HepG2 (cell line): Measurements from ENCODE around the gene CD40. TPM values are rescaled to one million over a fixed set of nuclear protein-coding genes. Genes with fewer than 3 reads are reported as not detected.

Experiments
- ATM ChIP-seq: fragments of 450-650 bp; IDR thresholded peaks from 2 replicates; pipeline ENCODE4 v1.7.1; 2017; ENCODE audit warnings: mild to moderate bottlenecking, borderline replicate concordance
- BCL6 ChIP-seq: IDR thresholded peaks from 2 replicates; pipeline ENCODE4 v1.6.1; 2016; ENCODE audit warnings: missing genetic modification reagents, missing compliant biosample characterization
- HMG20B ChIP-seq: conservative IDR thresholded peaks from 2 replicates; pipeline ENCODE4 v1.6.1; 2016; ENCODE audit warnings: missing genetic modification reagents, missing compliant biosample characterization
- IRX3 ChIP-seq: sonication (generic); formaldehyde crosslinking; IDR thresholded peaks from 2 replicates; pipeline ENCODE4 v1.8.1; 2023; ENCODE audit warnings: mild to moderate bottlenecking, low read depth, missing genetic modification reagents, borderline replicate concordance
- KLF6 ChIP-seq: IDR thresholded peaks from 2 replicates; pipeline ENCODE4 v1.8.0; 2016; ENCODE audit warnings: missing biosample characterization, missing genetic modification reagents
- KLF9 ChIP-seq: IDR thresholded peaks from 2 replicates; pipeline ENCODE4 v1.6.1; 2016; ENCODE audit warnings: low read depth
- NFE2L1 ChIP-seq: sonication (generic); formaldehyde crosslinking; IDR thresholded peaks from 2 replicates; pipeline ENCODE4 v1.4.0; 2020; ENCODE audit warnings: missing genetic modification reagents, mild to moderate bottlenecking, borderline replicate concordance
- NR2C2 ChIP-seq: sonication (generic); formaldehyde crosslinking; IDR thresholded peaks from 2 replicates; pipeline ENCODE4 v1.4.0; 2020; ENCODE audit warnings: missing genetic modification reagents, mild to moderate bottlenecking, moderate library complexity, borderline replicate concordance
- PRDM15 ChIP-seq: sonication (generic); formaldehyde crosslinking; IDR thresholded peaks from 2 replicates; pipeline ENCODE4 v1.4.0; 2020; ENCODE audit warnings: missing genetic modification reagents
- RFXAP ChIP-seq: sonication (generic); formaldehyde crosslinking; IDR thresholded peaks from 2 replicates; pipeline ENCODE4 v1.4.0; 2020; ENCODE audit warnings: missing genetic modification reagents, borderline replicate concordance
- RNF219 ChIP-seq: sonication (generic); formaldehyde crosslinking; IDR thresholded peaks from 2 replicates; pipeline ENCODE4 v1.5.0; 2020; ENCODE audit warnings: mild to moderate bottlenecking, missing genetic modification reagents
- SUZ12 ChIP-seq: fragments of 150-350 bp; IDR thresholded peaks from 2 replicates; pipeline ENCODE4 v1.6.1; 2014; ENCODE audit warnings: low read depth, low read length
- ZBTB7B ChIP-seq: sonication (generic); formaldehyde crosslinking; IDR thresholded peaks from 2 replicates; pipeline ENCODE4 v1.4.0; 2020; ENCODE audit warnings: missing genetic modification reagents
- ZFP90 ChIP-seq: sonication (generic); formaldehyde crosslinking; IDR thresholded peaks from 2 replicates; pipeline ENCODE4 v1.8.0; 2022; ENCODE audit warnings: missing genetic modification reagents, mild to moderate bottlenecking, inconsistent platforms, borderline replicate concordance
- ZFYVE20 ChIP-seq: sonication (generic); formaldehyde crosslinking; IDR thresholded peaks from 2 replicates; pipeline ENCODE4 v1.8.0; 2023; ENCODE audit warnings: low read depth, mild to moderate bottlenecking, moderate library complexity, missing genetic modification reagents, borderline replicate concordance
- ZNF264 ChIP-seq: sonication (generic); formaldehyde crosslinking; IDR thresholded peaks from 2 replicates; pipeline ENCODE4 v1.4.0; 2020; ENCODE audit warnings: missing genetic modification reagents
- ZNF329 ChIP-seq: sonication (generic); formaldehyde crosslinking; IDR thresholded peaks from 2 replicates; pipeline ENCODE4 v1.9.0; 2021; ENCODE audit warnings: low read depth, mild to moderate bottlenecking, missing genetic modification reagents
- ZNF44 ChIP-seq: sonication (generic); formaldehyde crosslinking; IDR thresholded peaks from 2 replicates; pipeline ENCODE4 v1.5.1; 2020; ENCODE audit warnings: mild to moderate bottlenecking, missing genetic modification reagents
- ZSCAN31 ChIP-seq: sonication (generic); formaldehyde crosslinking; IDR thresholded peaks from 2 replicates; pipeline ENCODE4 v1.5.0; 2020; ENCODE audit warnings: low read depth, mild to moderate bottlenecking, missing genetic modification reagents
- polyA plus RNA-seq, 8 experiments: library from polyadenylated mRNA; depleted of rRNA in 3 of 8; stranded (reverse) in 7 of 8; unstranded in 1 of 8; fragments of >200 nt; fragmentation: Illumina TruSeq in 4 of 8; extraction: Trizol in 4 of 8; gene quantifications; 2 replicates each; pipeline versions ENCODE4 v1.2.1 to v1.2.3, GENCODE V29; 2011 to 2016; ENCODE audit warnings: low read depth in 4 of 8, missing spikeins in 1 of 8, mixed read lengths in 1 of 8; ENCODE audit not compliant: insufficient read depth in 1 of 8
- total RNA-seq, 5 experiments: library from RNA; depleted of rRNA; stranded (reverse); fragments of >200 nt; fragmentation: Illumina TruSeq; extraction: Trizol; gene quantifications; 2 replicates each; pipeline ENCODE4 v1.2.3, GENCODE V29; 2016; ENCODE audit warnings: low read depth in 1 of 5
- TF ChIP-seq, protein P1 (sequence below): sonication (generic); formaldehyde crosslinking; IDR thresholded peaks from 2 replicates; pipeline ENCODE4 v1.4.0; 2020; ENCODE audit warnings: missing genetic modification reagents, mild to moderate bottlenecking, borderline replicate concordance
- TF ChIP-seq, protein P2 (sequence below): conservative IDR thresholded peaks from 2 replicates; pipeline ENCODE4 v1.6.1; 2018; ENCODE audit warnings: missing genetic modification reagents

Gene CD40
- total and polyA plus RNA-seq, 2 of the 13 experiments (the other 11 are each of a cell fraction or from before 2014, with no cell fraction given): 4.6 to 13.4 TPM

DNA sequence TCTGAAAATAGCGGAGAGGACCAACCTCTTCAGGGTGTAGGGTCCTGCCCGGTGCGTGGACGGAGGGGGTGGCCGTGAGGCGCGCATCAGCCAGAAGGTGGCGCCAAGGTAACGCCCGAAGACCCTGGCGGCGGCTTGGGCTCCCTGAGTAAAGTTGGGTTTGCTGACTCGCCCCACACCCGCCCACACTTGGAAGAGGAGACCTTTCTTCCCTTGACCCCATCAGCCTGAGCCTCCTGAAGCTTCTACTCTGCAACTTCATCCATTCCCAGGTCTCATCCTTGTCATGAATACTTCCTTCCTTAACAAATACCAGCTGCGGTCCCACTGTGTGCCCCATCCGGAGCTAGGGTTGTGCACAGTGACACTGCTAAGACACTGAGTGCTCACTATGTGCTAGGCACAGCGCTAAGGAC, 14.6 kb downstream of the CD40 start (continued):
- TF ChIP-seq RNF219 (CRISPR knock-in tag) (no peak), ZFP90 (no peak), ZFYVE20 (no peak), ATM (no peak), KLF6 (CRISPR knock-in tag) (no peak), ZSCAN31 (no peak), IRX3 (CRISPR knock-in tag) (no peak), NFE2L1 (CRISPR knock-in tag) (no peak), ZBTB7B (CRISPR knock-in tag) (no peak), RFXAP (CRISPR knock-in tag) (no peak), KLF9 (CRISPR knock-in tag) (no peak), ZNF44 (CRISPR knock-in tag) (no peak), HMG20B (CRISPR knock-in tag) (no peak), PRDM15 (no peak), SUZ12 (no peak), ZNF264 (CRISPR knock-in tag) (no peak), BCL6 (CRISPR knock-in tag) (no peak), ZNF329 (CRISPR knock-in tag) (no peak), NR2C2 (CRISPR knock-in tag) (no peak)
- TF ChIP-seq, protein P1, sequence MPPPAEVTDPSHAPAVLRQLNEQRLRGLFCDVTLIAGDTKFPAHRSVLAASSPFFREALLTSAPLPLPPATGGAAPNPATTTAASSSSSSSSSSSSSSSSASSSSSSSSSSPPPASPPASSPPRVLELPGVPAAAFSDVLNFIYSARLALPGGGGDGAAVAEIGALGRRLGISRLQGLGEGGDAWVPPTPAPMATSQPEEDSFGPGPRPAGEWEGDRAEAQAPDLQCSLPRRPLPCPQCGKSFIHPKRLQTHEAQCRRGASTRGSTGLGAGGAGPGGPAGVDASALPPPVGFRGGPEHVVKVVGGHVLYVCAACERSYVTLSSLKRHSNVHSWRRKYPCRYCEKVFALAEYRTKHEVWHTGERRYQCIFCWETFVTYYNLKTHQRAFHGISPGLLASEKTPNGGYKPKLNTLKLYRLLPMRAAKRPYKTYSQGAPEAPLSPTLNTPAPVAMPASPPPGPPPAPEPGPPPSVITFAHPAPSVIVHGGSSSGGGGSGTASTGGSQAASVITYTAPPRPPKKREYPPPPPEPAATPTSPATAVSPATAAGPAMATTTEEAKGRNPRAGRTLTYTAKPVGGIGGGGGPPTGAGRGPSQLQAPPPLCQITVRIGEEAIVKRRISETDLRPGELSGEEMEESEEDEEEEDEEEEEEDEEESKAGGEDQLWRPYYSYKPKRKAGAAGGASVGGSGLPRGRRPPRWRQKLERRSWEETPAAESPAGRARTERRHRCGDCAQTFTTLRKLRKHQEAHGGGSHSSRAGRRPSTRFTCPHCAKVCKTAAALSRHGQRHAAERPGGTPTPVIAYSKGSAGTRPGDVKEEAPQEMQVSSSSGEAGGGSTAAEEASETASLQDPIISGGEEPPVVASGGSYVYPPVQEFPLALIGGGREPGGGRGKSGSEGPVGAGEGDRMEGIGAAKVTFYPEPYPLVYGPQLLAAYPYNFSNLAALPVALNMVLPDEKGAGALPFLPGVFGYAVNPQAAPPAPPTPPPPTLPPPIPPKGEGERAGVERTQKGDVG (CRISPR knock-in tag): no peak
- TF ChIP-seq, protein P2, sequence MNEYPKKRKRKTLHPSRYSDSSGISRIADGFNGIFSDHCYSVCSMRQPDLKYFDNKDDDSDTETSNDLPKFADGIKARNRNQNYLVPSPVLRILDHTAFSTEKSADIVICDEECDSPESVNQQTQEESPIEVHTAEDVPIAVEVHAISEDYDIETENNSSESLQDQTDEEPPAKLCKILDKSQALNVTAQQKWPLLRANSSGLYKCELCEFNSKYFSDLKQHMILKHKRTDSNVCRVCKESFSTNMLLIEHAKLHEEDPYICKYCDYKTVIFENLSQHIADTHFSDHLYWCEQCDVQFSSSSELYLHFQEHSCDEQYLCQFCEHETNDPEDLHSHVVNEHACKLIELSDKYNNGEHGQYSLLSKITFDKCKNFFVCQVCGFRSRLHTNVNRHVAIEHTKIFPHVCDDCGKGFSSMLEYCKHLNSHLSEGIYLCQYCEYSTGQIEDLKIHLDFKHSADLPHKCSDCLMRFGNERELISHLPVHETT (CRISPR knock-in tag): peak; percentile 54; the same call in 1 of the 2 replicates
